Fibroblast of lung (primary cell): ENCODE measurements around the gene ALOX12.
"Not testable (repeated sequence)": the region's sequence is repeated elsewhere in the genome, so short reads cannot be mapped to it uniquely, and the experiment has no call there.

Source experiments
- CTCF ChIP-seq, 2 donors: IDR thresholded peaks in 1 of 2; conservative IDR thresholded peaks in 1 of 2; 1 replicate in 1 of 2; 2 replicates in 1 of 2; pipeline ENCODE4 v1.5.1; 2011 to 2012; ENCODE audit warnings: low read length in 2 of 2, control low read depth in 1 of 2, inconsistent platforms in 1 of 2, low read depth in 1 of 2, mild to moderate bottlenecking in 1 of 2
- EZH2 ChIP-seq: IDR thresholded peaks from 2 replicates; pipeline ENCODE4 v1.5.1; 2012; ENCODE audit warnings: low read length, control low read depth, mild to moderate bottlenecking; ENCODE audit errors: missing control alignments

GRCh38 chr17:6993613-6994056, 2.2 kb upstream of the ALOX12 start:
- TF ChIP-seq CTCF (conservative IDR thresholded peaks at IDR 0.05 in 1 of 2, IDR thresholded peaks at IDR 0.05 in 1 of 2; ENCODE audit: low read depth in 1 of 2, low read length in 2 of 2); EZH2: not testable (repeated sequence)
